HG03432 (cell line): ENCODE data around the gene MTO1.
"Not testable (repeated sequence)": the region's sequence is repeated elsewhere in the genome, so short reads cannot be mapped to it uniquely, and the experiment has no call there.

Source experiments
- ATAC-seq: cut with Tn5 transposase; IDR thresholded peaks from one replicate; pipeline ENCODE4 v1.9.1; 2021; ENCODE audit warnings: mild to moderate bottlenecking, moderate library complexity; ENCODE audit not compliant: unreplicated experiment

MTO1 gene

GRCh38 chr6:73525546-73526330 is 64.2 kb downstream of the MTO1 start:
- no peak for ATAC-seq

- ATAC-seq: no peak
Observed at GRCh38 chr6:73528897-73529296, 67.4 kb downstream of the MTO1 start.

- ATAC-seq: no peak
Observed at GRCh38 chr6:73532293-73532692, 70.8 kb downstream of the MTO1 start.

GRCh38 chr6:73534628-73535027 is 73.1 kb downstream of the MTO1 start:
- ATAC-seq: no peak

GRCh38 chr6:73537677-73538076 is 76.1 kb downstream of the MTO1 start:
- ATAC-seq: peak; percentile 81

- ATAC-seq: peak; percentile 40
Observed at GRCh38 chr6:73538116-73538779, 76.7 kb downstream of the MTO1 start.

- ATAC-seq: not testable (repeated sequence)
Observed at GRCh38 chr6:73542481-73542880, 80.9 kb downstream of the MTO1 start.

- no peak for ATAC-seq
Observed at GRCh38 chr6:73542891-73543290, 81.4 kb downstream of the MTO1 start.

GRCh38 chr6:73547036-73547435 is 85.5 kb downstream of the MTO1 start:
- ATAC-seq: no peak

- ATAC-seq: no peak
Observed at GRCh38 chr6:73548458-73549446, 87.2 kb downstream of the MTO1 start.

GRCh38 chr6:73551115-73551514 is 89.6 kb downstream of the MTO1 start:
- ATAC-seq: not testable (repeated sequence)

GRCh38 chr6:73555380-73555949 is 93.9 kb downstream of the MTO1 start:
- ATAC-seq: not testable (repeated sequence)

- no peak for ATAC-seq
Observed at GRCh38 chr6:73556836-73557235, 95.3 kb downstream of the MTO1 start.
